Lower lobe of right lung (tissue), 2 donors: Measurements from ENCODE around the gene ANKRD13B. TPM values are rescaled to one million over a fixed set of nuclear protein-coding genes. Genes with fewer than 3 reads are reported as not detected.

Source experiments
- ATAC-seq, 2 donors: fragments of 200-7000 bp; cut with Tn5 transposase; one replicate each; pipeline ENCODE4 v1.9.1; 2020 to 2022; ENCODE audit warnings: mild to moderate bottlenecking in 2 of 2, moderate library complexity in 2 of 2
- DNase-seq: peaks from one replicate; pipeline ENCODE4 v3.0.0-alpha.2; 2020
- H3K27ac ChIP-seq: fragments of 200-600 bp; one replicate; pipeline ENCODE4 v1.8.0; 2022
- H3K27me3 ChIP-seq: fragments of 200-600 bp; one replicate; pipeline ENCODE4 v1.8.0; 2022; ENCODE audit warnings: low read depth
- H3K36me3 ChIP-seq: fragments of 200-600 bp; one replicate; pipeline ENCODE4 v1.8.0; 2022; ENCODE audit warnings: mild to moderate bottlenecking
- H3K4me1 ChIP-seq: fragments of 200-600 bp; one replicate; pipeline ENCODE4 v1.8.0; 2022
- H3K4me3 ChIP-seq: fragments of 200-600 bp; one replicate; pipeline ENCODE4 v1.8.0; 2022; ENCODE audit warnings: mild to moderate bottlenecking
- H3K9me3 ChIP-seq: fragments of 200-600 bp; one replicate; pipeline ENCODE4 v1.8.0; 2022
- CTCF ChIP-seq: fragments of 200-600 bp; IDR thresholded peaks from one replicate; pipeline ENCODE4 v1.8.0; 2022; ENCODE audit warnings: antibody characterized with exemption, mild to moderate bottlenecking
- intact Hi-C: fragments of 100-400 bp; cut with DNase I; formaldehyde crosslinking; loops from one replicate; pipeline ENCODE4 v1.11.0; 2022
- total RNA-seq: library from RNA; stranded (reverse); fragmentation: NEBNext Ultra II Directional; extraction: Animal tissue kit (Norgen Biotek cat#: 25700); gene quantifications from one replicate; pipeline ENCODE4 v1.2.1, GENCODE V29; 2021
- donor health status: DM: no; HTN: yes; CAD: no; lungs with severe emphysema.

ANKRD13B gene
- total RNA-seq, 1 donor from 2014 or later: 6.6 TPM

- Histone ChIP-seq H3K36me3 (peaks cover 16% of the 10 kb centered on the region), H3K4me1 (peaks cover 72% of the 10 kb centered on the region), H3K27ac (peak overlapping the region; percentile 46), H3K4me3 (no peak overlapping the region), H3K9me3 (no peaks in the 10 kb centered on the region), H3K27me3 (no peaks in the 10 kb centered on the region)
- intact Hi-C loops: no loop called here
- ATAC-seq (peak in 1 of 2 donors; percentile 1), DNase-seq (peak; percentile 53)
- TF ChIP-seq CTCF: no peak
Observed at GRCh38 chr17:29561554-29562517, 31.1 kb upstream of the ANKRD13B start.

DNA sequence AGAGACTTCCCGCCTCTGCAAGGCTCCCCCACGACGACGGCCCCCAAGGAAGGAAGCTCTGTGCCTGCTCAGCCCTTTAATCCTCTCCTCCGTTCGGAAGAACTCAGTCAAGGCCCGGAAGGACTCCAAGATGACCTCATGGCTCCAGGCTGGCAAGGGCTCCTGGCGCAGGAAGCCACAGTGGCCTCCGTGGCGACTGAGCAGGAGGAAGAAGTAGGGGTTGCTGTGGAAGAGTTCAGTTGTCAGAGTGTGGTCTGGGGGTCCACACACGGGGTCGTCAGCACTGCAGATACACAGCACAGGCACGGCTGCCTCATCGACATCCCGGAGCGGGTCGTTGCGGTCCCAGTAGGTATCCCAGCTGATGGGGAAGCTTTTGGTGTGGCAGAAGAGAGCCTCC lies 30.3 kb upstream of the ANKRD13B start:
- no peak for ATAC-seq
- H3K36me3 ChIP-seq: peaks cover 16% of the 10 kb centered on the region
- TF ChIP-seq CTCF: no peak
- DNase-seq: no peak
- no peaks in the 10 kb centered on the region for H3K27me3 ChIP-seq
- H3K27ac ChIP-seq: no peak overlapping the region
- H3K9me3 ChIP-seq: no peaks in the 10 kb centered on the region
- intact Hi-C loops: no loop called here
- H3K4me3 ChIP-seq: no peak overlapping the region
- peaks cover 65% of the 10 kb centered on the region for H3K4me1 ChIP-seq

DNA sequence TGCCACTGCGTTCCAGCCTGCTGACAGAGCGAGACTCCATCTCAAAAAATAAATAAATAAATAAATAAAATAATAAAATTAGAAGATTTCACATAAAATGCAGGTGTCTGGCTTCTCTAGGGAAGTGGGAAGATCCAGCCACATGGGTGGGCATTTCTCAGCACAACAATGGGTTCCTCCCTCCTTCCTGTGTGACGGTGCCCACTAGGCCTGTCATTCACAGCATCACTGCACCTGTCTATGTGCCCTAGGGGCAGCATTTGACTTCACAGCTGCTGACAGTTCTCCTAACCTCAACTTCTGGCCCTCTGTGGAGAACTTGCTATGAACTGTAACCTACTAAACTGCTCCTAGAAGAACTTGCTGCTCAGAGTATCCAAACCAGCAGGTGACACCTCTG lies 29.1 kb upstream of the ANKRD13B start:
- intact Hi-C loops: no loop called here
- Histone ChIP-seq H3K4me1 (peaks cover 65% of the 10 kb centered on the region), H3K36me3 (peaks cover 16% of the 10 kb centered on the region), H3K27ac (no peak overlapping the region), H3K4me3 (no peak overlapping the region), H3K27me3 (no peaks in the 10 kb centered on the region), H3K9me3 (no peaks in the 10 kb centered on the region)
- DNase-seq (no peak), ATAC-seq (no peak)
- no peak for TF ChIP-seq CTCF

DNA sequence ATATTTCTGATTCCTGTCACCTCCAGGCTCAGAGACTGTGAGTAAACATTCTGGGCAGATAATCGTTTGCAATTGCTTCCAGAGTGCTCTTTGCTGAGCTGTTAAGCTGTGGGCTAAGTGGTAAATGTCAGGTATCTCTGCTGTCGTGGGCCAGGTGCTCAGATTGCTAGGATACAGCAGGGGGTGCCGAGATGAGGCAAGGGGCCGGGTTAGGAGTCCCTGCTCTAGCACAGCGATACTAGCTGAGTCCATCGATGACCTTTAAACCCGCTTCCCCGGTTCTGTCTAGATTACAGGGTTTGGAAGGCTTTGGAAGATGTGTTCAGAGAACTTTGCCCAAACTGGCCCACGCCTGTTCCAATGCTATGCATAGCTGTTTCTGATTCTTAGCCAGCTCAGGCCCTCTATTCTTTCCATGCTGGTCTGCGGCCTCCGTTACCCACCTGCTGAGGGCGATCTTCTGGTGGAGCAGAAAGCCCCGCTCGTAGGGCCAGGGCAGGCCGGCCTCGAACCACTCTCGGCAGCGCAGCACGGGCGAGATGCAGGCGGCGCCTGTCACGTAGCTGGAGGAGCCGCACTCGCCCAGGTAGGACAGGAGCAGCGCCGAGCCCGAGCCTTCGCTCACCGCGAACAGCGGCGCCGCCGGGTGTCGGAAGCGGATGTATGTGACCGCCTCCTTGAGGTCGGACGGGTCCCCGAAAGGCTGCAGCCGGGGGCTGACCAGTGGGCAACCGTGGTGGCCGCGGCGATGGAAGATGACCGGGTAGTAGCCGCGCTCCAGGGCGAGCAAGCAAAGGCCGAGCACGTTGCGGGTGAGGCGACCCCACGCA lies 27.1 kb upstream of the ANKRD13B start:
- no peak for TF ChIP-seq CTCF
- DNase-seq: peak; percentile 74
- no peaks in the 10 kb centered on the region for H3K27me3 ChIP-seq
- peak overlapping the region; percentile 81 for H3K4me3 ChIP-seq
- ATAC-seq: peak; percentile 29 to 34
- H3K27ac ChIP-seq: peak overlapping the region; percentile 87
- intact Hi-C loops: no loop called here
- peaks cover 16% of the 10 kb centered on the region for H3K36me3 ChIP-seq
- H3K4me1 ChIP-seq: peaks cover 63% of the 10 kb centered on the region
- H3K9me3 ChIP-seq: no peaks in the 10 kb centered on the region

- no peaks in the 10 kb centered on the region for H3K9me3 ChIP-seq
- intact Hi-C loops: no loop called here
- DNase-seq (peak; percentile 87), ATAC-seq (peak; percentile 77 to 81)
- peaks cover 54% of the 10 kb centered on the region for H3K4me1 ChIP-seq
- H3K4me3 ChIP-seq: peak within 1 kb of the TSS; percentile 81
- TF ChIP-seq CTCF: peak; percentile 9
- H3K36me3 ChIP-seq: peaks cover 18% of the 10 kb centered on the region
- peak within 1 kb of the TSS; percentile 87 for H3K27ac ChIP-seq
- H3K27me3 ChIP-seq: no peaks in the 10 kb centered on the region
Observed at GRCh38 chr17:29566473-29567303, 26.2 kb upstream of the ANKRD13B start, which contains the start of gene ABHD15. Gene ABHD15, minus strand, starts transcription at chr17:29567037. Its CDS starts 71 bp downstream, at chr17:29566966.
